HG03175 (cell line): ENCODE data around the gene PPP1R26.
A peak's percentile ranks its signal among the peaks of the same experiment; 100 is the strongest.

Experiments
- ATAC-seq: cut with Tn5 transposase; IDR thresholded peaks from one replicate; pipeline ENCODE4 v1.9.1; 2021; ENCODE audit warnings: mild to moderate bottlenecking, moderate library complexity; ENCODE audit not compliant: unreplicated experiment

The PPP1R26 gene

DNA sequence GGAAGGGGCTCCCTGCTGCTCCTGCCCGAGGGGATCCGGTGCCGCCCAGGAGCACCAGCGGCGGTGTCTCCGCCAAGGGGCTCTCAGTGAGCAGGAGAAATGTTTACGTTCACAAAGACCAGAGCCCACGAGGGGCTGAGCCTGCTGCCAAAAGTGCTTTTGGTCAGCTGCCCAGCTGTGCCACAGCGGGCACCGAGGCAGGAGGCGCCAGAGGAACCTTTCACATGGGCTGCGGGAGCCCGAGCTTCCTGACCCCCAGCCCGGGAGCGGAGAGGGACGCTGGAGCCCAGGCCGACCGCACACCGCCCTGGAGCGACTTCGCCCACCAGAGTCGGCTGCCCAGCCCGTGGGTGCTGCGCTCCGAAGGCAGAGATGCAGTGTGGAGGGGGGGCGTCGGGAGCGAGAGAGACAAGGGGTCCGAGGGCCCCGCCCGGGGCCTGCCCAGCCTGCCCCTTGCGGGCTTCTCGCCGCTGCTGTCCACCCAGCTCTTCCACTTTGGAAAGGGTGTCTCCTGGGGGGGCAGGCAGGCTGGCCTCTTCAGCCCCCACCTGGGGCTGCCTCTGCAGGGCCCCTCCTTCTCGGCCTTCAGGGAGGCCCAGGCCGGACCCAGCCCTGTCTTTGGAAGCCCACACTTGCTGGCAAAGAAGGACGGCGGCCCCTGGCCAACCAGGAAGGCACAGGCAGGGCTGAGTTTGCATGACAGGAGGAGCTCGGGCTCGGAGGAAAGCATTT lies 7.9 kb downstream of the PPP1R26 start:
- ATAC-seq = no peak

DNA sequence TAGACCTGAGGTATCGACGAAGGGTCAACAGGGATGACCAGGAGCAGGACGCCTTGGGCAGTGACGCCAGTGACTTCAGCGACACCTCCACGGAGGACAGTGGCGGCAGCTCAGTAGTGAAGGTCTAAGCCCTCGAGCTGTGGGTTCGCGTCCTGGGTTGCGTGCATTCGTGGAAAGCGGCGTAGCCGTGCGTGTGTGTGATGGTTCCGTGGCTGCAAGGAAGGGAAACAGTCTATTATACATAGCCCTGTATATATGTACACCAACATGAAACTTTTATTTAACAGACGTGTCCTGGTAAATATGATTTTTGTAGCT lies 8.4 kb downstream of the PPP1R26 start:
- ATAC-seq = no peak

DNA sequence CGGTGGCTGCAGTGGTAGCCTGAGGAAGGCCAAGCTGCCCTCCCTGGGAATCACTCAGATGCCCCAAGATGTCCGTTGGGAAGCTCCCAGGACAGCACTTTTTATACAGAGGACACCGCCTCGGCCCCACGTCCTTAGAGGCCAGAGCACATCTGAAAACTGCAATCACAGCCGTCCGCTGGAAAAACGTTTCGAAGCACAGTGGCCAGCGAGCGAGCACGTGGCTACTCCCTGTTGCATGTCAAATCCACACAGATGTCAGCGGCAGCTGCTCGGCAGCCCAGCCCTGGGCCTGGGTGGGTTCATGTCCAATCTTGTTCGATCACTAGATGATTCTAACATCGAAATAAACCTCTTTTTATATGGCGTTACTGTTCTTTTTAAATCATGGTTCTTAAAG lies 8.9 kb downstream of the PPP1R26 start:
- ATAC-seq = no peak

DNA sequence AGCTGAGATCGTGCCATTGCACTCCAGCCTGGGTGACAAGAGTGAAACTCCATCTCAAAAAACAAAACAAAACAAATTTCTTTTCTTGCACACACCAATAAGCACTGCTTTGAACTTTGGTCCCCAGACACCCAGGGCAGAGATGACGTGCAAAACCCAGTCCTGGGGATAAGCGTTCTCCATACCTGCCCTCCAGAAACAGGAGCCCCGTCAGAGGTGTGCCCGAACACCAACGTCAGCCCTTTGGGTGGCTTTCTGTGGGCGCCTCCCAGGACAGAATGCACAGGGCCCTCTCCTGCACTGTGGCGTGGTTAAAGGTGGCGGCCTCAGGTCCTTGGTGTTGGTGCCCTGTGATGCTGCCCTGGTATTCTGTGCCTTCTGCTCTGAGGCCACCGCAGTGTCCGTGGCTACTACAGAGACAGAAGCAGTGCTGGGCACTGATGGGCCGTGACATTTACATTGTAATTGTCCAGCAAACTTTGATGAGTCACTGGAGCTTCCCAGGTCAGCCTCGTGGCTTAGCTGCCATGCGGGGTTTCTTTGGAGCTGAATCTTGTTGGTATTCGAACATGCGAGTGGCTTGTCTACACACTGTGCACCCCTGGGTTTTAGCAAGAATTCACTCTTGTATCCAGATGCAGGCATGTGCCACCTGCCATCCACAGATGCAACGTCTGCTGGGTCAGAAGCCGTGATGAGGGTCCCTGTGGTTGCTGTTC lies 9.8 kb downstream of the PPP1R26 start:
- no peak for ATAC-seq

DNA sequence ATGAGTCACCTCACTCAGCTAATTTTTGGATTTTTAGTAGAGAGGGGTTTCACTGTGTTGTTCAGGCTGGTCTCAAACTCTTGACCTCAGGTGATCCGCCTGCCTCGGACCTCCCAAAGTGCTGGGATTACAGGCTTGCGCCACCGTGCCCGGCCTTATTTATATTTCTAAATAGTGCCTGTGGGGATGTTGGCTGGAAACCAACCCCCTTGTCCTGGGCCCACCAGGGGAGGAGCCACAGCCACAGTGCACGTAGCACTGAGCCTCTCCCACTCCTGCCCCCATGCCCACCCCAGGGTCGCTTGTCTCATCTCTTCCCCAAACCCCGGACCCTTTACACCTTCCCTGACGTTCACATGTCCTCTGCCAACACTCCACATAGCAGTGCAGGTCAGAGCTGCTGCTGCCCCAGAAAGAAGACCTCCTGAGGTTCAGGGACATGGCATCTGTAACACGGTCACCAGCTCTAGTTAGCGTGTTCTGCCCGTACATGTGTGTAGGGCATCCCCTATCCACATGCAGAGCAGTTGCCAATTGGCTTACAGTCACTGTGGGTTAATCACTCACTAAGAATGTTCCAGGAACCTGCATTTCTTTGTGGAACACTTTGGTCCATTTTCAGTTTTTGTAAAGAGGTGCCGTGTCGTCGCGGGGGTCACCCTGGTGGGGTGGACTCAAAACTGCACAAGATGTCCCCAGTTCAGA lies 10.7 kb downstream of the PPP1R26 start:
- no peak for ATAC-seq

DNA sequence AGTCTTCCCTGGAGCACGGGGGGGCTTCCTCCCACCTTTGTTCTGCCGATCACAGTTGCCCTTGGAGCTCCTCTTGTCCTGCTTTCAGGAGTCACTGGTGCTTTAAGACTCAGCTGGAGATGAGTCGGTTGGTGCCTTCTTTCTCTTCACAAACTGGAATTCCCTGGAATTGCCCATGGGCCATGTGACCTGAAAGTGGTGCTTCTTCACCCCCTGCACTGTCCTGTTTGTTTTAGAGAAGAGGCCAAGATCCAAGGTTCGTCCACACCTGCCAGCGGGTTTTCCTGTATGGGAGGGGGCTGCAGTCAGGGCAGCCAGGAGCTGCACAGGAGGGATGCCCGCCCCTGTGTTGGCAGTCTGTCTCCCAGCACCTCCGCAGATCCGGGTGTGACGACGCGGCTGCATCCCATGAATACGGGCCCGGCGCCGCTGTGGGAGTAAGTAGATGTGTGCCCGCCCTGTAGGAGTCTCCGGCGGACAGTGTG lies 11.4 kb downstream of the PPP1R26 start:
- ATAC-seq = no peak

DNA sequence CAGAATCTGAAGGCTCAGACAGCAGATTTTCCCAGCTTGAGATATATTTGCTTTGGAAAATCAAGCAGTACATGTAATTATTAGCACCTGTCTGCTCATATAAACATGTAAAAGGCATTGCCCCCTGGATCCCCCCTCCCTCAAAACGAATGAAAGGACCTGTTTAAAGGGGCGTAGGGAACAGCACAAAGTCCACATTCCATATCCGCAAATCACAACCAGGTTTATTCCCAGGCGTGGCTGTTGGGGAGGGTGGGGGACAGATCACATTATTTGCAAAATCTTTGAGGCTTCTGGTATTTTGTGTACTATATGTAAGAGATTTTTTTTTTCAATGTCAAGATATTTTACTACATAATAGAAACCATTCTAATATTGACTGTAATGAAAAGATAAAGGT lies 12.2 kb downstream of the PPP1R26 start:
- ATAC-seq = no peak

DNA sequence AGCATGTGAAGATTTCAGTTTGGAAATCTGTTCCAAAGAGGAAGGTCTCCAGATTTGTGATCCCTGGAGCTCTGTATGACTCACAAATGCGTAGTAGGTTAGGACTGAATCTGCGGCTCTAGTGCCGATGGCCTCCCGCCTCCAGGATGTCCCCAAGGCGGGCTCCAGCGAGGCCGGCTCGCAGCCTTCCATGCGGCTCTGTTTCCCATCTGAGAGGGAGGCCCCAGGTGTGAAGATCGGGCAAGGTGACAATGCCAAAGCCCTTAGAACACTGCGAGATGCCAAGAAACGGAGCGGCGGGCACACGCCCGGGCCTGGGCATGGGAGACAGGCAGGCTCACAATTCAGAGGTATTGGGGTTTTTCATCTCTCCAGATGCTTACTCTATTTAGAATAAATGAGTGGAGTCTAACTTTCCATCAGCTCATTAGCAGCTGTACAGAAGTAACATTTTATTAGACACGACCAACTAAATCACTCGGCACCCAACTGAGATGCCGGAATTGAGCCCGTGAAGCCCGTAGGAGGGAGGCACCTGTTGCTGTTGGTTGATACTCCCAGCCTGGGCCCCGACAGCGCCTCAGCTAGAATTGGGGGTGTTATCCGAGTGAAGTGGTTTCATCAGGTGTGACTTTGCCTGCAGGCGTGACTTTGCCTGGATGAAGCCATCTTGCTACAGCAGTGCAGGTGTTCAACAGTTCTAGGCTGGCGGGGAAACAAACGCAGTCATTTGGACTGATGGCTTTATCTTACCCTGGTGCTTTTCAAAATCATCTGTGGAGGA lies 13.5 kb downstream of the PPP1R26 start:
- no peak for ATAC-seq

DNA sequence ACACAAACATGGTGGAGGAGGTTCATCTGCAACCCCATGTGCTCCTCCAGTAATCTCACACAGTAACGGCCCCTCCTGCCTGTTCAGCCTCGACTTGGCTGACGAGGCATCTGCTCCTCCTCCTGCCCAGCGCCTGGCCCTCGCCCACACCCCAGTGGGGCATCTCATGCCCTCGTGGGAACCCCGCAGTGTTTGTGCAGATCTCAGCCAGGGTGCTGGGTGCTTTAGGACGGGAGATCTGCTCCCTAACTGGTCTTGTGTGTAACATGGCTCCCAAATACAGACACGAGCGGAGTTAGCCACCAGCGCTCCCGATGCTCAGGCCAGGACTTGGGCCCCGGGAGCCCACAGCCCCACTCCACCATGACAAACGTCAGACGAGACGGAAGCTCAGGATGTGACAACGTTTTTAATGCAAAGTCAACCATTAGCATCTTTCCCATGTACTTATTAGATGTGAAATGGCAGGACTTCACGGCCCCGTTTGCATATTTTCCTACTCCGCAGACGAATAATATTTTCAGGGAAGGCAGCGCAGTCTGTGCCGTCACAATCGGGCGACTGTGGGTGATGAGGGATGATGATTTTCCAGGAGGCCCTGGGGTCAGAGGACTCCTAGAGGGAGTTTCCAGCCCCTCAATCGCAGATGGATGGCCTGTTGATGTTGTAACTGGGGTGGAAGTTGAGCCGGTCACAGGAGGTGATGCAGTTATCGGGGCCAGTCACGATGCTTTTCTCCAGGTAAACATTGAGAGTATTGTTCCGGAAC lies 15.4 kb downstream of the PPP1R26 start:
- no peak for ATAC-seq

DNA sequence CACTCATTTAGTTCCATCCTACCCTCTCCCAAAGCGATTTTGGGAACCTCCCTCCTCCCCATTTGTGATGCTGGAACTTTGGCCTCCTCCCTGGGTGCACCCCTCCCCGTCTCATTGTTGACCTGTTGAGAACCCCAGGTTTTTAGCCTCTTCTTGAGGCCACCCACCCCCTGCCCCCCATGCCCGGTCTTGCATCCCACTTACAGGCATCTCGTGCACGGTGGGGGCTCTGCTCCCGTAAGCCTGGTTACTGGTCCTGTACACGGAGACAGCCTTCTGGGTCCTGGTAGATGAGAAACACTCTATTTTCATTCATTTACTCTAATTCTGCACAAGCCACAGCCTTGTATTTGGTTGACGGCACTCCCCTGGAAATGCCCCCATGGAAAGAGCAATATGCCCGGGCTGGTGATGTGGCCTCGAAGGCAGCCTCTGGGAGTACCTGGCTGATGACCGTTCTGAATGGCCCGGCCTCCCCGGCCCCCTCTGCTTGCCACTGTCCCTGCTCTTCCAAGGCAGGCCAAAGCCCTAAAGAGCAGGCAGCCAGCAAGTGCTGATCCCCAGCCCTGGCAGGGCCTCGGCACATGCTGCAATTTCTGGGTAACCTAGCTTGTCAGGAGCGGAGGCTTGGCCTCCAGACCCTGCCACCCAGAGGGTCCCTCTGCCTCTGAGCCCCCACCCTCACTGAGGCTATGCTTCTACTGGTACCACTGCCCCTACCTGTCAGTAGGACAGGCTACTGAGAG lies 19.0 kb downstream of the PPP1R26 start:
- no peak for ATAC-seq

DNA sequence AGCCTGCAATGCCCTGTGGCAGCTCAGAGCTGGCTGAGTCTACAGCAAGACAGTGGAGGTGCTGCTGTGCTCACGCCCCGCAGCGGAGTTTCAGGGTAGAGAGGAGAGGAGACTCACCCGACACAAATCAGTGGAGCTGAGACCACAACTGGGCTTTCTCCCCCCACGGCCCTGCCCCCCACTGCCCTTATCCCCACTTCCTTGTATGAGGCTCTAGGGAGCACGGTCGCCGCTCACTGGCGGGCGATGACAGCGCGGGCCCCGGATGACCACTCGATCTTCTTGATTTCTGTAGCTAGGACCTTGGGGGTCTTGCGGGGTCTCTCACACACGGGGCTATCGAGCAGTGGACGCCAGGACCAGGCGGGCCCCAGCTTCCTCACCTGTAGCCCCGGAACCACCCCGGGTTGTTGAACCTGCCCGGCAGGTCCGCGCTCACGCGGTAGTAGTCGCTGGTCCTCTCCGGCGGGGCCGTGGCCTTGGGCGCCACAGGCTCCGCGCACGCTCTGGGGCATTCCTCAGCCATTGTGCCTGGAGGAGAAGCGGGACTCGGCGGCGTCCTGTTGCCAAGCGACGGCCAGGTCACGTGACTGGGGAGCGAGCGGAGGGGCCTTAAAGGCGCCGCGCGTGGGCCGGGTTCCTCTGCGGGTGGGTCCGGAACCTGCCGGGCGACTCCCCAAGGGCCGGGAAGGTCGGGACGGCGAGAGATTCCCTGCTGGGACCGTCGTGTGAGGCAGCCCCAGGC lies 19.9 kb downstream of the PPP1R26 start:
- ATAC-seq = peak; percentile 49

DNA sequence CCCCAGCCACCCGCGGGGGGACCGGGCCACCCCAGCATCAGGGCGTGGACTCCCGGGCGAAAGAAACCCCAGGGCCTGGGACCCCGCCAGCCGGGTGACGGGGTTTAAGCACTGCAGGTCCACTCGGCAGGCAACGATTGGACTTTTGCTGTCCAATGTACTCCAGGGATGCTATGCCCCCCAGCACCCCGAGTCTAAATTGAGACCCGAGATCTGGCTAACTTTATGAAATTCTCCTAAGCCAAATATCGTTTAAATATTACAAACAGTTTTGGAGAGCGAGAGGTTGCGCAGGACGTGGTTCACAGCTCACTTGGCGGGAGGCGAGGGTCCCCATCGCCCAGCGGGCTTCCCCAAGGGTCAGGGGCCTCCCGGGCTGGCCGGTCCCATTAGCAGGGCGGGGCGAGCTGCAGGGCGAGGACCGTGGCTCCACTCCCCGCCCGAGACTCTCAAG lies 20.5 kb downstream of the PPP1R26 start:
- peak; percentile 4 for ATAC-seq

DNA sequence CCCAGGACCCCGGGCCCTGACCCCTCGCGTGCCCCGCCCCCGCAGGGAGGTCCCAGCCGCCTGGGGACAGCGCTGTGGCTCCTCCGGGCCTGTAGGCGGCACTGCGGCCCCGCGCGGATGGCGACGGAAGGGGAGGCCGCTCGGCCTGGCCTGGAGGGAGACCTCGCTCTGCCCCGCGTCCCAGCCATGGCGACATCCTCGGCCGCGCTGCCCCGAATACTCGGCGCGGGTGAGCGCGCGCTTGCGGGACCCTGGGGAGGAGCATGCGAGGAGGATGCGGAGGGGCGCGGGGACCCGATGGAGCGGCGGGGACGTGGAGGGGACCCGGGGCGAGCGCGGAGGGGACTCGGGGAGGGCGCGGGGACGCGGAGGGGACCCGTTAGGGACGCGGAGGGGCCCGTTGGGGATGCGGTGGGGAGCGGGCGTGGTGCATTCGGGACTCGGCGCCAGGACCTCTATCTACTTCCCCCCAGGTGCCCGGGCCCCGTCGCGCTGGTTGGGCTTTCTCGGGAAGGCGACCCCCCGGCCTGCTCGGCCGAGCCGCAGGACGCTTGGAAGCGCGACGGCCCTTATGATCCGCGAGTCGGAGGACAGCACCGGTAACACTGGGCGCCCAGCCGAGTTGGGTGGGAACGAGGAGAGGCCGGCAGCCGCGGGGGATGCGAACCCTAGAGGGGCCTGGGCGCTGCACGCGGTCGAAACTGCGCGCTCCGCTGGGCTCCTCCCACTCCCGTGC lies 21.1 kb downstream of the PPP1R26 start, which contains the start of gene MRPS2:
TSS of gene MRPS2 (plus strand) at position 158 of the 736 bp plus-strand sequence. CDS start at position 187, 29 bp downstream.
- ATAC-seq = peak; percentile 85

DNA sequence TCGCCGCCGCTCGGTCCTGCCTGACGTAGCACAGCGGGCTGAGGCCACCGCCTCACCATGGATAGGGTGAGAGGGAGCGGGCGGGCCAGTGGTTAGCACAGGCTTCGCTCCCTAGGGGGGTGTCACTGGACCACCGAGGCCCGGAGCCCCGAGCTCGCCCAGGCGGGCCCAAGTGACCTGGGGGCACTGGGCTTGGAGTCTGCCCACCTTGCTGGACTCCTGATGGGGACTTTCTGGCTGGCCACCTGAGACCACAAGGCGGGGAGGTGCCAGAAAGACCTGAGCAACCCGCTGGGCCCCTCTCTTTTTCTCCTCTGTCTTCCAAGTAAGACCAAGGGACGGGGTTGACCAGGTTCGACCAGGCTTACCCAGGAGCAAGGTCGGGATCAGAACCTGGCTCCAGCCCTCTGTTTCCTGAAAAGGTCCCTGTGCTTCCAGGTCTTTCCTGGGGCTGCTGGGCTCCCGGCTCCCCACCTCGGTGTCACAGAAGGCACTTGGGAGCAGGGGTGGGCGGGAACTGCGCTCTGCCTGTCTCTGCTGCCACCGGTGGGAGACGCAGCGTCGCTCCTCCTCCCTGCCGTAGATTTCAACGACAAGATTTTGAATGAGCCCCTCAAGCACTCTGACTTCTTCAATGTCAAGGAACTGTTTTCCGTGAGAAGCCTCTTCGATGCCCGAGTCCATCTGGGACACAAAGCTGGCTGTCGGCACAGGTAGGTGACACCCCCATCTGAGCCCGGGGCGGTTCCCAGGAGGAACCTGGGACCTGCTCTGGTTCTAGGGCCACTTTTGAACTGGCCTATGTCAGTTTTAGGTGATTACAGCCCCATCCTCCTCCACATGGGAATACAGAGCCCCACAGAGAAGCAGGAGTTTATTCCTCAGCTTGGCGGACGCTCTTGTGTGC lies 21.9 kb downstream of the PPP1R26 start:
- ATAC-seq = no peak

DNA sequence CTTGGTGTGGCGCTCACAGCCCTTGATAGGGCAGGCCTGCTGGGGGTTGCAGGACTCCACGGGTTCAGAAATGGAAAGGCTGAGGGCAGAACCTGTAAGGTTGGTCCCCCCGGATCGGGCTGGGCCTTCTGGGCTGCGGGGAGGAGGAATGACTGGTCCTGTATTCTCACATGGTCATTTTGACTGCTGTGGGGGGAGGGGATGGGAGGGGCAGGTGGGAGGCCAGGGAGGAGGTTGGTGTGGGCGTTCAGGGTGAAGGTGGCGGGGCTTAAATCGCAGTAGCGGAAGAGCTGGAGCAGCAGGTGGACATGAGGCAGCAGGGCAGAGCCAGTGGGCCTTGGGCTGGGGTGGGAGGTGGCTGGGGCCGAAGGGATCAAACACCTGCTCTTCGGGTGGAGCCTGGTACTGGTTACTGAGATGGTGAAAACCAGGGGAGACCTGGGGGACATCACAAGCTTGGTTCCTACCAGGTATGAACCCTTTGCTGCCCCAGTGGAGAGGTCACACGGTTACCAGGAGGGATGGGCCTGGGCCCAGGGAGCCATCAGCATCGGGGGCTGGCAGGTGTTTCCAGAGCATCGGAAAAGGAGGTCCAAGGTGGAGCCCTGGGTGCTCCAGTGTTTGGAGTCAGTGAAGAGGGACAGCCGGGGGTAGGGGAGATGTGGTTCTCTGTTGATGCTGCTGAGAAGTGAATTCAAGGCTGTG lies 22.7 kb downstream of the PPP1R26 start:
- no peak for ATAC-seq

DNA sequence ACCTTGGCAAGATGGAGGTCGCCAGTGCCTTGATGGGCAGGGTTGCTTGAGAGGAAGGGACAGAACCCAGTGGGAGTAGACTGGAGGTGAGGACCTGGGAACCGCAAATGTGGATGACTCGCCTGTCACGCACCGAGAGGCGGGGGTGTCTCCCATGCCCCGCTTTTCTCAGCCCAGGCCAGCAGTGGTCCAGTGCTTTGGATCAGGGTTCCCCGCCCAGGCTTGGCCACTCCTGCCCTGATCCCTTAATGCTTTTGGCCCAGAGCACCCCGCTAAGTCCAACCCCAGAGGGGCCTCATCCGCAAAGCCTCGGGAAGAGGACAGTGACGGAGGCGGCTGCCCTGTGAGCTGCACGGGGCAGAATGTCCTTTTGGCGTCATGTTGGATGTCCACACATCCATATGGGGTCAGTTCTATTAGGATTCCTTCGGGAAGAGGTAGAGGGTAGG lies 23.3 kb downstream of the PPP1R26 start:
- ATAC-seq = no peak
